Glutamatergic neuron (in vitro differentiated cells): ENCODE data around the gene SDHAF3. TPM values are rescaled to one million over a fixed set of nuclear protein-coding genes. Genes with fewer than 3 reads are reported as not detected.
"Not testable (repeated sequence)": the region's sequence is repeated elsewhere in the genome, so short reads cannot be mapped to it uniquely, and the experiment has no call there.

Source experiments
- DNase-seq: peaks from one replicate; pipeline ENCODE4 v3.0.0; 2022
- H3K27ac Mint-ChIP-seq: one replicate; pipeline ENCODE4 v1.8.0; 2020; ENCODE audit warnings: mild to moderate bottlenecking, mixed read lengths, inconsistent platforms; ENCODE audit not compliant: unreplicated experiment
- H3K27me3 Mint-ChIP-seq: one replicate; pipeline ENCODE4 v1.8.0; 2020; ENCODE audit warnings: mild to moderate bottlenecking, moderate library complexity, mixed read lengths, inconsistent platforms; ENCODE audit not compliant: unreplicated experiment
- H3K36me3 Mint-ChIP-seq: one replicate; pipeline ENCODE4 v1.8.0; 2020; ENCODE audit warnings: mild to moderate bottlenecking, mixed read lengths, inconsistent platforms; ENCODE audit not compliant: unreplicated experiment
- H3K4me1 Mint-ChIP-seq: one replicate; pipeline ENCODE4 v1.8.0; 2020; ENCODE audit warnings: mild to moderate bottlenecking, low read depth, mixed read lengths, inconsistent platforms; ENCODE audit not compliant: unreplicated experiment
- H3K4me3 Mint-ChIP-seq: one replicate; pipeline ENCODE4 v1.8.0; 2020; ENCODE audit warnings: mild to moderate bottlenecking, mixed read lengths, inconsistent platforms; ENCODE audit not compliant: unreplicated experiment
- H3K9me3 Mint-ChIP-seq: one replicate; pipeline ENCODE4 v1.8.0; 2020; ENCODE audit warnings: mild to moderate bottlenecking, moderate library complexity, mixed read lengths, inconsistent platforms; ENCODE audit not compliant: unreplicated experiment
- total RNA-seq: library from RNA; stranded (reverse); fragmentation: NEBNext Ultra II Directional; extraction: Animal tissue kit (Norgen Biotek cat#: 25700); gene quantifications from one replicate; pipeline ENCODE4 v1.2.1, GENCODE V29; 2021; ENCODE audit not compliant: unreplicated experiment
- TF ChIP-seq, protein P1 (sequence below): fragments of 200-600 bp; sonication (generic); IDR thresholded peaks from one replicate; pipeline ENCODE4 v1.5.0; 2021; ENCODE audit not compliant: partially characterized antibody, unreplicated experiment

The SDHAF3 gene
- total RNA-seq, 1 donor from 2014 or later = 10.1 TPM

DNA sequence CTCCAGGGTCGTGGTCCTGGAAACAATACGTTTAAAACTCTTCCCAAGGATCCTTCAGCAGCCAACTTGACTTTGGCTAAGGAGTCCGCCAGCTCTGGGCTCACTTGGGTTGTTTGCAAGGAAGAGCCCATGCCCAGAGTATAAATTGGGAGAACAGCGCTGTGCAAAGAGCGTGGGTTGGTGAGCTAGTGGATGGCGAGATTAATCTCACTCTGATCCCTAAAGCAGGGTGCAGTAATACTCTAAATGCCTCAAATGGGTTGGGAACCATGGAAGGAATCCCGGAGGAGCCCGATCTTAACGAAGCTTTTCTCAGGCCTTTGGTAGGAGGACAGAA is 495 bp upstream of the SDHAF3 start:
- no peaks in the 10 kb centered on the region for H3K36me3 Mint-ChIP-seq
- H3K9me3 Mint-ChIP-seq = peaks cover 7% of the 10 kb centered on the region
- peaks cover 3% of the 10 kb centered on the region for H3K27me3 Mint-ChIP-seq
- H3K27ac Mint-ChIP-seq = peak overlapping the region; percentile 88
- peak overlapping the region; percentile 99 for H3K4me3 Mint-ChIP-seq
- no peak for DNase-seq
- TF ChIP-seq, protein P1, sequence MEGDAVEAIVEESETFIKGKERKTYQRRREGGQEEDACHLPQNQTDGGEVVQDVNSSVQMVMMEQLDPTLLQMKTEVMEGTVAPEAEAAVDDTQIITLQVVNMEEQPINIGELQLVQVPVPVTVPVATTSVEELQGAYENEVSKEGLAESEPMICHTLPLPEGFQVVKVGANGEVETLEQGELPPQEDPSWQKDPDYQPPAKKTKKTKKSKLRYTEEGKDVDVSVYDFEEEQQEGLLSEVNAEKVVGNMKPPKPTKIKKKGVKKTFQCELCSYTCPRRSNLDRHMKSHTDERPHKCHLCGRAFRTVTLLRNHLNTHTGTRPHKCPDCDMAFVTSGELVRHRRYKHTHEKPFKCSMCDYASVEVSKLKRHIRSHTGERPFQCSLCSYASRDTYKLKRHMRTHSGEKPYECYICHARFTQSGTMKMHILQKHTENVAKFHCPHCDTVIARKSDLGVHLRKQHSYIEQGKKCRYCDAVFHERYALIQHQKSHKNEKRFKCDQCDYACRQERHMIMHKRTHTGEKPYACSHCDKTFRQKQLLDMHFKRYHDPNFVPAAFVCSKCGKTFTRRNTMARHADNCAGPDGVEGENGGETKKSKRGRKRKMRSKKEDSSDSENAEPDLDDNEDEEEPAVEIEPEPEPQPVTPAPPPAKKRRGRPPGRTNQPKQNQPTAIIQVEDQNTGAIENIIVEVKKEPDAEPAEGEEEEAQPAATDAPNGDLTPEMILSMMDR = no peak
- H3K4me1 Mint-ChIP-seq = peaks cover 11% of the 10 kb centered on the region

DNA sequence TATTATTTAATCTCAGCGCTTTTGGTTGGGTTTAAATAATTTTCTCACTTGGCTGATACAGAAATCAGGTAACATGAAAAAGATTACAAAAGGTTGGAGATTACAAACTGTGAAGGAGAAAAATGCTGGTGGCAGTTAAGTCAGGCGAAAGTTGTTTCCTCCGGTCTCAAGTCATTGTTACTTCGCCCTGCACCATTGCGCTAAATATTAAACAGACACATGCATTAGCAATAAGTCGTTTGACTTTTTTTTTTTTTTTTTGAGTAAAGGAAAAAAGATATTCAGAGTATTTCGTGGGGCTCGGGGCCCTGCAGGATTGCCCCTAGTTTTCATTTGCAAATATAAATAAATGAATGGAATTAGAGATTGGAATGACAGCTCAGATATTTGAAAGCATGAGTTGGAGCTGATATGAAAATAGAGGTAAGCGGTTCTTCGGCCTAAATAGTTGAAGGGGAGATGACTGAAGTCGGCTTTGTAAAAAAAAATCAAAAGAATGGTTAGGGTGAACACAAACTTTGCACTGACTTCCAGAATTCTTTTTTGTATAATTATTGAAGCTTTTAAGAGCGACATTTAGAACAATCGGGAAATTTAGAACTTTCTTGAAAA is 914 bp downstream of the SDHAF3 start:
- Mint-ChIP-seq H3K27me3 (peaks cover 3% of the 10 kb centered on the region), H3K27ac (peak overlapping the region; percentile 88), H3K9me3 (peaks cover 7% of the 10 kb centered on the region), H3K36me3 (no peaks in the 10 kb centered on the region), H3K4me1 (peaks cover 11% of the 10 kb centered on the region), H3K4me3 (peak overlapping the region; percentile 99)
- TF ChIP-seq, protein P1 = peak; percentile 4
- no peak for DNase-seq

DNA sequence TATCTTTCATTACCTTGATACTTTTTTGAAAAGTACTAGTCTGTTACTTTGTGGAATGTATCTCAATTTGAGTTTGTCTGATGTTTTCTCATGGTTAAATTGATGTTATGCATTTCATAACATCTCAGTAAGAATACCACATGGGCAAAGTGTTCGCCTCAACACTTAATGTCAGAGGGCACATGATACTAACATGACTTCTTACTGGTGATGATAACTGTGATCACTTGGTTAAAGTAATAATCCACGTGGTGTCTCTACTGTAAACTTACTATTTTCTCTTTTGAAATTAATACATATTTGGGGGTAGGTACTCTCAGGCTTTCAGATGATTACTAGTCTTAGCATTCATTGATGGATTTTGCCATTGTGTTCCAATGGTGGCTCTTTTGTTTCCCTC is 2.2 kb downstream of the SDHAF3 start:
- Mint-ChIP-seq H3K27me3 (peaks cover 3% of the 10 kb centered on the region), H3K27ac (no peak overlapping the region), H3K36me3 (peaks cover 3% of the 10 kb centered on the region), H3K9me3 (peaks cover 7% of the 10 kb centered on the region), H3K4me1 (peaks cover 11% of the 10 kb centered on the region), H3K4me3 (no peak overlapping the region)
- DNase-seq = no peak
- TF ChIP-seq, protein P1 = no peak

DNA sequence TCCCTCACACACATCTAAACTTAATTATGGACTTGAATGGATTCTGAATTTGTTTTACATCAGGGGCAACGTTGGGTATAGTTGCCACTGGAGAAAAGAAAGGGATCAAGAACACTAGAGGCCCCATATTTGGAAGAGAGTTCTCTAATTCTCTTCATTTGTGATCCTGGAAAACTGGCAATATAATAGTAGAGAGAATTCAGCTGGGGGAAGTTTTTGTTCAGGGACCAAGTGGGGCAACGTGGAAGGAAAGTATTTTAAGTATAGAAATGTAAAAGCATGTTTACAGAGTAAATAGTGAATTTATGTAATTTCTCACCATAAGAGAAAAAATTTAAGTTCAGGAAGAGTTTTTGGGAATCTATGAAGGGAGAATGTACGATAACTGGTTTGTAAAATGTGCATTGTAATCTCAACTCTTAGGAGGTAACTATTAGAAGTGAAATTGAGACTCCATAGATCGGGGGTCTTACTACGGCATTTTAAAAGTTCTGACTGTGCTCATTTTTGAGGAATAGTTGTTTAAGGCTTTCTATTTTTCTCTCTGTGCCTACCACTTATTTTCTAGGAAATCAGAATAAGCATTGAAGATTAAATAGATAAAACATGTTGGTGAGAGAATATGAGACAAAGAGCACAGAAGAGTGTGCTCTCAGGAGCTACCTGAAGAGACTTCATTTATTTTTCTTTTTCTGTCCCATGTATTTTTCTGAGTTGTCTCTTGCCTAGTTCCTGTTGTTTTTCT is 3.4 kb downstream of the SDHAF3 start:
- no peak for DNase-seq
- H3K4me1 Mint-ChIP-seq = peaks cover 12% of the 10 kb centered on the region
- peaks cover 13% of the 10 kb centered on the region for H3K36me3 Mint-ChIP-seq
- no peak overlapping the region for H3K4me3 Mint-ChIP-seq
- peaks cover 3% of the 10 kb centered on the region for H3K27me3 Mint-ChIP-seq
- peaks cover 7% of the 10 kb centered on the region for H3K9me3 Mint-ChIP-seq
- TF ChIP-seq, protein P1 = no peak
- no peak overlapping the region for H3K27ac Mint-ChIP-seq

DNA sequence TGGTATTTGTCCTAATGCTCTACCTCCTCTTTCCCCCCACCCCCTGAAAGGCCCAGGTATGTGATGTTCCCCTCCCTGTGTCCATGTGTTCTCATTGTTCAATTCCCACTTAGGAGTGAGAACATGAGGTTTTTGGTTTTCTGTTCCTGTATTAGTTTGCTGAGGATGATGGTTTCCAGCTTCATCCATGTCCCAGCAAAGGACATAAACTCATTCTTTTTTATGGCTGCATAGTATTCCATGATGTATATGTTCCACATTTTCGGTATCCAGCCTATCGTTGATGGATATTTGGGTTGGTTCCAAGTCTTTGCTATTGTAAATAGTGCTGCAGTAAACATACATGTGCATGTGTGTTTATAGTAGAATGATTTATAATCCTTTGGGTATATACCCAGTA is 5.6 kb downstream of the SDHAF3 start:
- not testable (repeated sequence) for H3K27ac Mint-ChIP-seq, H3K27me3 Mint-ChIP-seq, H3K4me1 Mint-ChIP-seq, H3K4me3 Mint-ChIP-seq, H3K9me3 Mint-ChIP-seq, DNase-seq
- peaks cover 13% of the 10 kb centered on the region for H3K36me3 Mint-ChIP-seq
